GM12878 (cell line): Measurements from ENCODE around the gene MRPL49. TPM values are rescaled to one million over a fixed set of nuclear protein-coding genes. Genes with fewer than 3 reads are reported as not detected.

Experiments
- BCL11A ChIP-seq: IDR thresholded peaks from 2 replicates; pipeline ENCODE4 v1.6.1; 2011; ENCODE audit warnings: low read depth, low read length
- BHLHE40 ChIP-seq, 2 experiments: fragments of 450-650 bp in 1 of 2; IDR thresholded peaks; 2 replicates each; pipeline ENCODE4 v1.6.1; 2011 to 2017; ENCODE audit warnings: low read depth in 2 of 2, borderline replicate concordance in 1 of 2, improper control_type of control experiment in 1 of 2, low read length in 1 of 2, mild to moderate bottlenecking in 1 of 2
- CEBPB ChIP-seq, 2 experiments: fragments of 150-350 bp in 1 of 2; IDR thresholded peaks; 2 replicates each; pipeline ENCODE4 v1.6.1; 2012 to 2014; ENCODE audit warnings: low read depth in 2 of 2, low read length in 2 of 2, borderline replicate concordance in 1 of 2, inconsistent platforms in 1 of 2
- CTCF ChIP-seq, 3 experiments: IDR thresholded peaks in 2 of 3; conservative IDR thresholded peaks in 1 of 3; 2 replicates each; pipeline ENCODE4 v1.5.1; 2011; ENCODE audit warnings: low read depth in 3 of 3, low read length in 3 of 3, mild to moderate bottlenecking in 3 of 3, control low read depth in 2 of 3, moderate library complexity in 2 of 3, inconsistent platforms in 1 of 3, mixed read lengths in 1 of 3; ENCODE audit not compliant: control insufficient read depth in 2 of 3, insufficient read depth in 1 of 3; ENCODE audit errors: extremely low read depth in 1 of 3
- EED ChIP-seq: sonication (generic); IDR thresholded peaks from 2 replicates; pipeline ENCODE4 v1.6.1; 2016; ENCODE audit warnings: antibody characterized with exemption, low read depth
- FOS ChIP-seq: IDR thresholded peaks from 3 replicates; pipeline ENCODE4 v1.6.1; 2011; ENCODE audit warnings: borderline replicate concordance; ENCODE audit not compliant: insufficient read length; ENCODE audit errors: extremely low read depth
- FOXK2 ChIP-seq: fragments of 450-650 bp; IDR thresholded peaks from 2 replicates; pipeline ENCODE4 v1.6.1; 2017; ENCODE audit warnings: mild to moderate bottlenecking, moderate library complexity
- LARP7 ChIP-seq: fragments of 450-650 bp; IDR thresholded peaks from 2 replicates; pipeline ENCODE4 v1.6.1; 2017; ENCODE audit warnings: mild to moderate bottlenecking
- NBN ChIP-seq: fragments of 450-650 bp; IDR thresholded peaks from 2 replicates; pipeline ENCODE4 v1.6.1; 2016
- NFIC ChIP-seq: IDR thresholded peaks from 2 replicates; pipeline ENCODE4 v1.6.1; 2012; ENCODE audit warnings: low read depth, mild to moderate bottlenecking, inconsistent platforms, low read length, moderate library complexity
- NR2C1 ChIP-seq: fragments of 450-650 bp; IDR thresholded peaks from 2 replicates; pipeline ENCODE4 v1.6.1; 2017; ENCODE audit warnings: antibody characterized with exemption, mild to moderate bottlenecking, moderate library complexity
- PBX3 ChIP-seq: IDR thresholded peaks from 2 replicates; pipeline ENCODE4 v1.6.1; 2011; ENCODE audit warnings: mild to moderate bottlenecking, low read depth, low read length, moderate library complexity; ENCODE audit not compliant: insufficient replicate concordance
- RAD51 ChIP-seq: fragments of 450-650 bp; IDR thresholded peaks from 2 replicates; pipeline ENCODE4 v1.6.1; 2016; ENCODE audit warnings: moderate library complexity, mild to moderate bottlenecking, inconsistent platforms
- RBBP5 ChIP-seq: fragments of 200-600 bp; sonication (generic); conservative IDR thresholded peaks from 2 replicates; pipeline ENCODE4 v1.6.1; 2016
- SIX5 ChIP-seq: IDR thresholded peaks from 2 replicates; pipeline ENCODE4 v1.6.1; 2011; ENCODE audit warnings: mild to moderate bottlenecking, low read depth, low read length, moderate library complexity; ENCODE audit not compliant: severe bottlenecking
- SMARCA5 ChIP-seq: fragments of 450-650 bp; IDR thresholded peaks from 2 replicates; pipeline ENCODE4 v1.6.1; 2017; ENCODE audit warnings: mild to moderate bottlenecking
- SP1 ChIP-seq: IDR thresholded peaks from one replicate; pipeline ENCODE4 v1.6.1; 2011; ENCODE audit warnings: low read depth, low read length
- SUPT20H ChIP-seq: IDR thresholded peaks from 2 replicates; pipeline ENCODE4 v1.6.1; 2011; ENCODE audit warnings: low read depth, mild to moderate bottlenecking, low read length, moderate library complexity, borderline replicate concordance; ENCODE audit not compliant: control insufficient read depth
- TBL1XR1 ChIP-seq: IDR thresholded peaks from 2 replicates; pipeline ENCODE4 v1.6.1; 2012; ENCODE audit warnings: low read depth, low read length, improper control_type of control experiment
- YY1 ChIP-seq: IDR thresholded peaks from 2 replicates; pipeline ENCODE4 v1.6.1; 2011; ENCODE audit warnings: low read depth, mild to moderate bottlenecking, low read length
- ZBED1 ChIP-seq: IDR thresholded peaks from 2 replicates; pipeline ENCODE4 v1.6.1; 2016; ENCODE audit warnings: borderline replicate concordance
- ZNF274 ChIP-seq: IDR thresholded peaks from one replicate; pipeline ENCODE4 v1.8.0; 2011; ENCODE audit not compliant: insufficient read length, insufficient read depth
- polyA plus RNA-seq, 11 experiments: library from polyadenylated mRNA; depleted of rRNA in 4 of 11; unstranded in 6 of 11; stranded (reverse) in 5 of 11; fragments of >200 nt; fragmentation: Nextera tagmentation in 4 of 11; fragmentation: Illumina TruSeq in 1 of 11; extraction: Ambion mirVana in 4 of 11; extraction: Trizol in 1 of 11; gene quantifications; 1 replicate in 1 of 11; 2 replicates in 10 of 11; pipeline versions ENCODE4 v1.2.1 to v1.2.3, GENCODE V29; 2011 to 2016; ENCODE audit warnings: inconsistent platforms in 2 of 11, missing spikeins in 2 of 11, low read depth in 1 of 11
- total RNA-seq, 4 experiments: library from RNA; depleted of rRNA in 3 of 4; stranded (reverse); fragments of >200 nt in 3 of 4; fragmentation: Illumina TruSeq in 1 of 4; extraction: Trizol in 1 of 4; gene quantifications; 2 replicates each; pipeline versions ENCODE4 v1.2.1 to v1.2.3, GENCODE V29; 2013 to 2021
- TF ChIP-seq, protein P1 (sequence below): fragments of 450-650 bp; IDR thresholded peaks from 2 replicates; pipeline ENCODE4 v1.6.1; 2018; ENCODE audit warnings: mild to moderate bottlenecking, low read depth, moderate library complexity; ENCODE audit not compliant: partially characterized antibody
- TF ChIP-seq, protein P2 (sequence below): IDR thresholded peaks from 2 replicates; pipeline ENCODE4 v1.6.1; 2011; ENCODE audit warnings: borderline replicate concordance, low read depth, mild to moderate bottlenecking, moderate library complexity, mixed read lengths, low read length; ENCODE audit not compliant: insufficient read depth; ENCODE audit errors: extremely low read length

The MRPL49 gene
- total and polyA plus RNA-seq, 10 of the 15 experiments (the other 5 are each of a cell fraction or from before 2014, with no cell fraction given): 42.0 to 116 (median 71.7) TPM

DNA sequence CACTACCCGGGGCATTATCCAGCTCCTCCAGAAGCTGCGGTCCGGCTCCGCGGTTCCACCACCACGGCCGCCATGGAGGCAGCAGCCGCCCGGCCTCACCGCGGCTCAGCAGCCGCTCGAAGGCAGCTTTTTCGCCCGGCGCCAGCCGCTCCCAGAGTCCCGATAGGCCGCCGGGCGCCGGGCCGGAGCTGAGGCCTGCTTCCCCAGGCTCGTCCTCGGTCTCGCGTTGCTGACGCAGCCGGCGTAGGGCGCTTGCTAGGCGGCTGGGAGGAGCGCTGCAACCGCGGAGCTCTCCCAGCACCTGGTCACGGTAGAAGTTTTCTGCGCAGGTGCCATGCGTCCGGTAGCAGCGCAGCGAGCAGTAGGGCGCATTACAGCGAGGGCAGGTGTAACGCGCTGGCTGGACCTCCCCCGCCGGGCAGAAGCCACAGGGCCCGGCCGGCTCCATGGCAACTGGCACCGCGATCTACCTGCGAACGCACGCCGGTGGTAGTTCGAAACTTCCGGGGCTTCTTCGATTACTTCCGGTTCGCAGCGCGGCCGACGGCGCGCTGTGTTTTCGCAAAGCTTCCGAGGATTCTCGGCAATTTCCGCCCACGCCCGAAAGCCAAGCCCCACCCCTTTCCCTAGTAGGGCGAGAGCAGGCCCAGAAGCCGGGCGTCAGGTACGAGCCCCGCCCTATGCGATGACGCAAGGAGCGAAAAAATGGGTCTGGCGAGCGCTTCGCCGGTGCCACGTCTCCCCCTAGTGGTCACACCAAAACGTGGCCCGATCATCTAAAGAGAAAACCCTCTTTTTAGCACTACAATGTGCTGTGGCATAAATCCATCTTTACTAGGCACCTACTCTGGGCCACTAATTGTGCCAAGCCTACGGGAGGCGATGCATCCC is 4.7 kb upstream of the MRPL49 start, which contains the start of gene ZNHIT2 (continued):
- TF ChIP-seq, protein P1, sequence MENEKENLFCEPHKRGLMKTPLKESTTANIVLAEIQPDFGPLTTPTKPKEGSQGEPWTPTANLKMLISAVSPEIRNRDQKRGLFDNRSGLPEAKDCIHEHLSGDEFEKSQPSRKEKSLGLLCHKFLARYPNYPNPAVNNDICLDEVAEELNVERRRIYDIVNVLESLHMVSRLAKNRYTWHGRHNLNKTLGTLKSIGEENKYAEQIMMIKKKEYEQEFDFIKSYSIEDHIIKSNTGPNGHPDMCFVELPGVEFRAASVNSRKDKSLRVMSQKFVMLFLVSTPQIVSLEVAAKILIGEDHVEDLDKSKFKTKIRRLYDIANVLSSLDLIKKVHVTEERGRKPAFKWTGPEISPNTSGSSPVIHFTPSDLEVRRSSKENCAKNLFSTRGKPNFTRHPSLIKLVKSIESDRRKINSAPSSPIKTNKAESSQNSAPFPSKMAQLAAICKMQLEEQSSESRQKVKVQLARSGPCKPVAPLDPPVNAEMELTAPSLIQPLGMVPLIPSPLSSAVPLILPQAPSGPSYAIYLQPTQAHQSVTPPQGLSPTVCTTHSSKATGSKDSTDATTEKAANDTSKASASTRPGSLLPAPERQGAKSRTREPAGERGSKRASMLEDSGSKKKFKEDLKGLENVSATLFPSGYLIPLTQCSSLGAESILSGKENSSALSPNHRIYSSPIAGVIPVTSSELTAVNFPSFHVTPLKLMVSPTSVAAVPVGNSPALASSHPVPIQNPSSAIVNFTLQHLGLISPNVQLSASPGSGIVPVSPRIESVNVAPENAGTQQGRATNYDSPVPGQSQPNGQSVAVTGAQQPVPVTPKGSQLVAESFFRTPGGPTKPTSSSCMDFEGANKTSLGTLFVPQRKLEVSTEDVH: peak; percentile 91
- TF ChIP-seq LARP7 (peak; percentile 96), TBL1XR1 (peak; percentile 75; the same call in 1 of the 2 replicates), PBX3 (no peak), NFIC (no peak), BHLHE40 (IDR thresholded peaks at IDR 0.05; ENCODE audit: borderline replicate concordance in 1 of 2, low read depth in 2 of 2, low read length in 1 of 2) (peak in 1 of 2 experiments; percentile 42; a peak in 1 of 4 replicates), ZNF274 (no peak), FOS (no peak), YY1 (peak; percentile 72), NR2C1 (peak; percentile 98), FOXK2 (peak; percentile 50; the same call in 1 of the 2 replicates), CEBPB (IDR thresholded peaks at IDR 0.05; ENCODE audit: borderline replicate concordance in 1 of 2, low read depth in 2 of 2, low read length in 2 of 2) (peak in 1 of 2 experiments; percentile 65; a peak in 2 of 4 replicates), SMARCA5 (peak; percentile 48), SUPT20H (no peak), ZBED1 (0 out of 2 replicates have a peak, but pooled peaks have one; percentile 83), RAD51 (no peak), SP1 (peak; percentile 47), SIX5 (peak; percentile 60), CTCF (IDR thresholded peaks at IDR 0.05 in 2 of 3, conservative IDR thresholded peaks at IDR 0.05 in 1 of 3; ENCODE audit: control insufficient read depth in 2 of 3, extremely low read depth in 1 of 3, insufficient read depth in 1 of 3, low read depth in 3 of 3, low read length in 3 of 3) (peak; percentile 85 to 97 (median 93); a peak in 5 of 6 replicates), RBBP5 (no peak), EED (no peak), BCL11A (no peak), NBN (peak; percentile 82)
- TF ChIP-seq, protein P2, sequence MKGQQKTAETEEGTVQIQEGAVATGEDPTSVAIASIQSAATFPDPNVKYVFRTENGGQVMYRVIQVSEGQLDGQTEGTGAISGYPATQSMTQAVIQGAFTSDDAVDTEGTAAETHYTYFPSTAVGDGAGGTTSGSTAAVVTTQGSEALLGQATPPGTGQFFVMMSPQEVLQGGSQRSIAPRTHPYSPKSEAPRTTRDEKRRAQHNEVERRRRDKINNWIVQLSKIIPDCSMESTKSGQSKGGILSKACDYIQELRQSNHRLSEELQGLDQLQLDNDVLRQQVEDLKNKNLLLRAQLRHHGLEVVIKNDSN: no peak
